T-helper 2 cell treated with Interferon-gamma antibody and Interleukin-4, amounts not matched to agents 100 ng/mL and 5 ng/mL, for 36 hours (primary cell): ENCODE results near the gene KCNT1. TPM values are rescaled to one million over a fixed set of nuclear protein-coding genes. Genes with fewer than 3 reads are reported as not detected.

Experiments used
- total RNA-seq: library from RNA; stranded (reverse); gene quantifications from 2 replicates; pipeline ENCODE4 v1.2.3, GENCODE V29; 2022

Gene KCNT1
- total RNA-seq, 1 donor from 2014 or later = not detected

Other genes starting within 250 kb of the KCNT1 start
- 1.0 and 1.1 TPM in 2 replicates for gene PPP1R26, start 222.4 kb upstream of the KCNT1 start, total RNA-seq
- gene MRPS2, start 201.5 kb upstream of the KCNT1 start, total RNA-seq = 38.9 TPM in 2 replicates
- not detected in 2 replicates for gene LCN1, start 180.7 kb upstream of the KCNT1 start, total RNA-seq
- gene OBP2A, start 156.1 kb upstream of the KCNT1 start, total RNA-seq = not detected in 2 replicates
- gene PAEP, start 140.4 kb upstream of the KCNT1 start, total RNA-seq = not detected in 2 replicates
- gene GLT6D1, start 62.6 kb upstream of the KCNT1 start, total RNA-seq = not detected in 2 replicates
- gene LCN9, start 38.9 kb upstream of the KCNT1 start, total RNA-seq = not detected in 2 replicates
- gene SOHLH1, start 2.7 kb upstream of the KCNT1 start, total RNA-seq = not detected in 2 replicates
- gene CAMSAP1, start 205.4 kb downstream of the KCNT1 start, total RNA-seq = 24.7 TPM in 2 replicates